ENCODE results near the gene CSKMT. TPM values are rescaled to one million over a fixed set of nuclear protein-coding genes. Genes with fewer than 3 reads are reported as not detected.
A peak's percentile ranks its signal among the peaks of the same experiment; 100 is the strongest.

The CSKMT gene
- total RNA-seq, 3 donors from 2014 or later: 5.4 to 16.1 (median 5.8) TPM

DNA sequence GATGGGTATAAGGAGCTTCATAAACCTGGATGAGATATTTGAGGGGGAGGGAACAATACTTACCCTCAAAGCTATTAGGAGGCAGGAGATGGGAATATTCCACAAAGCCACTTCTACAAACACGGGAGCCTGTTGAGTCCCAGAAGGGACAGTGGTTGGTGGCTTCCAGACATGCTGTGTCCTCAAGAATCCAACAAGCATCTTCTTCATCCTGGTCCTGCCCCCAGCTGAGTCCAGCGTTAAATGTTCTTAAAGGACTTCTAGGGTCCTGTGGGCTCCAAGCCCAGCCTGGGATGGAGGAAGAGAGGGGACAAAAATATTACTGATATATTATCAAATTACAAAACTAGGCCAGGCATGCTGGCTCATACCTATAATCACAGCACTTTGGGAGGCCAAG lies 2.3 kb downstream of the CSKMT start:
- TF ChIP-seq POLR2A (IDR thresholded peaks at IDR 0.05) (no peak), POLR2AphosphoS5 (IDR thresholded peaks at IDR 0.05) (no peak)
- TF ChIP-seq, protein P1, sequence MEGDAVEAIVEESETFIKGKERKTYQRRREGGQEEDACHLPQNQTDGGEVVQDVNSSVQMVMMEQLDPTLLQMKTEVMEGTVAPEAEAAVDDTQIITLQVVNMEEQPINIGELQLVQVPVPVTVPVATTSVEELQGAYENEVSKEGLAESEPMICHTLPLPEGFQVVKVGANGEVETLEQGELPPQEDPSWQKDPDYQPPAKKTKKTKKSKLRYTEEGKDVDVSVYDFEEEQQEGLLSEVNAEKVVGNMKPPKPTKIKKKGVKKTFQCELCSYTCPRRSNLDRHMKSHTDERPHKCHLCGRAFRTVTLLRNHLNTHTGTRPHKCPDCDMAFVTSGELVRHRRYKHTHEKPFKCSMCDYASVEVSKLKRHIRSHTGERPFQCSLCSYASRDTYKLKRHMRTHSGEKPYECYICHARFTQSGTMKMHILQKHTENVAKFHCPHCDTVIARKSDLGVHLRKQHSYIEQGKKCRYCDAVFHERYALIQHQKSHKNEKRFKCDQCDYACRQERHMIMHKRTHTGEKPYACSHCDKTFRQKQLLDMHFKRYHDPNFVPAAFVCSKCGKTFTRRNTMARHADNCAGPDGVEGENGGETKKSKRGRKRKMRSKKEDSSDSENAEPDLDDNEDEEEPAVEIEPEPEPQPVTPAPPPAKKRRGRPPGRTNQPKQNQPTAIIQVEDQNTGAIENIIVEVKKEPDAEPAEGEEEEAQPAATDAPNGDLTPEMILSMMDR (IDR thresholded peaks at IDR 0.05): no peak
- Histone ChIP-seq H3K27me3 (no peaks in the 10 kb centered on the region), H3K4me3 (peak overlapping the region in 1 of 3 donors; percentile 83), H3K4me1 (peaks cover 10 to 19% of the 10 kb centered on the region in 2 donors), H3K36me3 (no peaks in the 10 kb centered on the region), H3K9me3 (no peaks in the 10 kb centered on the region), H3K27ac (peak overlapping the region in 1 of 2 donors; percentile 5)
- DNase-seq (ENCODE audit: low spot score in 2 of 2): no peak
- intact Hi-C loops (cut with DNase I; ENCODE audit: low total_unique reads): no loop called here

DNA sequence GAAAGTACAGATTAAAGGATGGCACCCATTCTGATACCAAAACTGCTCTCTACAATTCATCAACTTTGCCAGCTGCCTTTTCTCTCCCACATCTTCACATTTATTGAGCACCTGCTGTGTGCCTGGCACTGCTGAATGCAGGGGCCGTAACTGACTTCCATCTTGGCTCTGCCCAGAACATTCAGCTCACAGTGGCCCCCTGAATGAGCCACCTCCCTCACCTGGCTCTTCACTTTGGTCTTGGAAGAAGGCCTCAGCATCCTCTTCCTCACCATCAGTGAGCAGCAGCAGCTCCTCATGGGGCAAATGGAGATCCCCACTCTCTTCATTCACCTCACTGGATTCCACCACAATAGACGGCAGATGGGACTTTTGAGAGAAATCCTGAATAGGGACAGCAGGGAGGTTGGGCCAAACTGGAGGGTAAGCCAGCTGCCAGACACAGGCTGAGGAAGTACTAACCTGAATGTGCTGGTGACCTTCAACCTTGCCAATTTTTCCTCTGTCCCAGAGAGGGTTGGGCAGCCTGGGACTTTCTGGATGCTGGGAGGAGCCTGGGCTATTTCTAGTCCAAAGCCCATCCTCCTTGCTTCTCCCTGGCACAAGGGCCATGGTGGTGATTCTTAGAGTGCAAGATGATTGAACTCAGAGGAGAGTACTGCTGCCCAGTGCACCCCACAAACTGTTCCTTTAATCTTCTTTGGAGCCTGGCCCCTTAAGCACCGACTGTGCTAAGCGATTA lies 4.5 kb downstream of the CSKMT start:
- H3K36me3 ChIP-seq: no peaks in the 10 kb centered on the region
- intact Hi-C loops (cut with DNase I; ENCODE audit: low total_unique reads): no loop called here
- no peak overlapping the region for H3K4me3 ChIP-seq
- no peak overlapping the region for H3K27ac ChIP-seq
- DNase-seq (ENCODE audit: low spot score in 2 of 2): no peak
- H3K9me3 ChIP-seq: no peaks in the 10 kb centered on the region
- peaks cover 10 to 23% of the 10 kb centered on the region in 2 donors for H3K4me1 ChIP-seq
- no peaks in the 10 kb centered on the region for H3K27me3 ChIP-seq
- TF ChIP-seq POLR2AphosphoS5 (IDR thresholded peaks at IDR 0.05) (no peak), POLR2A (IDR thresholded peaks at IDR 0.05) (no peak)
- TF ChIP-seq, protein P1 (IDR thresholded peaks at IDR 0.05): no peak

DNA sequence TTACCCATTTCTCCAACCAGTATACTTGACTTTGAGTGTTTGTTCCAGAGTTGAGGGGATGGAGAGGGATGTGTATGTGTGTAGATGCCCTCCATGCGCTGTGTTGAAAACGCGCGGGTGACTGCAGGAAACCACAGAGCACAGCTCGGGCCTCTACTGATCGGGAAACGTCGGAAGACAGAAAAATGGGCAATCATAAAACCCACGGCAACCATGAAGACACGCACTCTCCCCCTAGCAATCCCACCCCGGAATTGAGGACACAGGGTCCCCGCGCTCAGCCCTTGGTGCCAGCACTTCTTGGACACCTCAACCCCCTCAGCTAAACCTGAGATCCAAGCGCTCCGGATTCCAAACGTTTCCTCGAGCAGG lies 6.1 kb downstream of the CSKMT start:
- no peaks in the 10 kb centered on the region for H3K9me3 ChIP-seq
- H3K4me3 ChIP-seq: peak overlapping the region; percentile 77 to 84 (median 80)
- peak overlapping the region; percentile 90 to 93 for H3K27ac ChIP-seq
- TF ChIP-seq POLR2AphosphoS5 (IDR thresholded peaks at IDR 0.05) (no peak), POLR2A (IDR thresholded peaks at IDR 0.05) (no peak)
- TF ChIP-seq, protein P1 (IDR thresholded peaks at IDR 0.05): no peak
- intact Hi-C loops (cut with DNase I; ENCODE audit: low total_unique reads): no loop called here
- no peaks in the 10 kb centered on the region for H3K36me3 ChIP-seq
- H3K27me3 ChIP-seq: no peaks in the 10 kb centered on the region
- DNase-seq (ENCODE audit: low spot score in 2 of 2): no peak
- peaks cover 10 to 22% of the 10 kb centered on the region in 2 donors for H3K4me1 ChIP-seq

DNA sequence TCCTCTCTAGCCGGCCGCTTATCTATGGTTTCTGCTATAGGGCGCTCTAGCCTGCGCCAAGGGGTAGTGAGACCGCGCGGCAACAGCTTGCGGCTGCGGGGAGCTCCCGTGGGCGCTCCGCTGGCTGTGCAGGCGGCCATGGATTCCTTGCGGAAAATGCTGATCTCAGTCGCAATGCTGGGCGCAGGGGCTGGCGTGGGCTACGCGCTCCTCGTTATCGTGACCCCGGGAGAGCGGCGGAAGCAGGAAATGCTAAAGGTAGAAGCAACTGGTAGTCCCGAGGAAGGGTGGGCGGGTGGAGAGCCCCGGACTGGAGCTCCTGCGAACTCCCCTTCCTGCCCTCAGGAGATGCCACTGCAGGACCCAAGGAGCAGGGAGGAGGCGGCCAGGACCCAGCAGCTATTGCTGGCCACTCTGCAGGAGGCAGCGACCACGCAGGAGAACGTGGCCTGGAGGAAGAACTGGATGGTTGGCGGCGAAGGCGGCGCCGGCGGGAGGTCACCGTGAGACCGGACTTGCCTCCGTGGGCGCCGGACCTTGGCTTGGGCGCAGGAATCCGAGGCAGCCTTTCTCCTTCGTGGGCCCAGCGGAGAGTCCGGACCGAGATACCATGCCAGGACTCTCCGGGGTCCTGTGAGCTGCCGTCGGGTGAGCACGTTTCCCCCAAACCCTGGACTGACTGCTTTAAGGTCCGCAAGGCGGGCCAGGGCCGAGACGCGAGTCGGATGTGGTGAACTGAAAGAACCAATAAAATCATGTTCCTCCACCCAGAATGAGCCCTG lies 6.7 kb downstream of the CSKMT start, which contains the start of the genes LBHD1 and UQCC3:
Gene LBHD1, minus strand, starts transcription at position 660 of the 782 bp plus-strand sequence. CDS start 2,236 bp downstream, outside the sequence.
Gene UQCC3, plus strand, starts transcription at position 66 of the 782 bp plus-strand sequence. Its CDS starts 73 bp downstream, at position 139.
- TF ChIP-seq POLR2AphosphoS5 (IDR thresholded peaks at IDR 0.05) (peak; percentile 34 to 69 (median 50)), POLR2A (IDR thresholded peaks at IDR 0.05) (peak; percentile 49)
- TF ChIP-seq, protein P1 (IDR thresholded peaks at IDR 0.05): no peak
- Histone ChIP-seq H3K9me3 (no peaks in the 10 kb centered on the region), H3K4me1 (peaks cover 4 to 16% of the 10 kb centered on the region in 2 donors), H3K27me3 (no peaks in the 10 kb centered on the region), H3K36me3 (no peaks in the 10 kb centered on the region), H3K27ac (peak within 1 kb of the TSS; percentile 90 to 93), H3K4me3 (peak within 1 kb of the TSS; percentile 77 to 84 (median 80))
- intact Hi-C loops (cut with DNase I; ENCODE audit: low total_unique reads): loop anchor here (1.0 kb wide), 1 partner anchor 23 kb away; no protein-coding TSS in a partner anchor
- DNase-seq (ENCODE audit: low spot score in 2 of 2): peak; percentile 72 to 75
